Inflammatory macrophage treated with lipopolysaccharide for 1 hour (primary cell): ENCODE data around the gene FZD4.
"Not testable (repeated sequence)": the region's sequence is repeated elsewhere in the genome, so short reads cannot be mapped to it uniquely, and the experiment has no call there.

Experiments used
- DNase-seq, 2 donors: peaks; one replicate each; pipeline ENCODE4 v3.0.0-alpha.2; 2020 to 2022

The FZD4 gene

DNA sequence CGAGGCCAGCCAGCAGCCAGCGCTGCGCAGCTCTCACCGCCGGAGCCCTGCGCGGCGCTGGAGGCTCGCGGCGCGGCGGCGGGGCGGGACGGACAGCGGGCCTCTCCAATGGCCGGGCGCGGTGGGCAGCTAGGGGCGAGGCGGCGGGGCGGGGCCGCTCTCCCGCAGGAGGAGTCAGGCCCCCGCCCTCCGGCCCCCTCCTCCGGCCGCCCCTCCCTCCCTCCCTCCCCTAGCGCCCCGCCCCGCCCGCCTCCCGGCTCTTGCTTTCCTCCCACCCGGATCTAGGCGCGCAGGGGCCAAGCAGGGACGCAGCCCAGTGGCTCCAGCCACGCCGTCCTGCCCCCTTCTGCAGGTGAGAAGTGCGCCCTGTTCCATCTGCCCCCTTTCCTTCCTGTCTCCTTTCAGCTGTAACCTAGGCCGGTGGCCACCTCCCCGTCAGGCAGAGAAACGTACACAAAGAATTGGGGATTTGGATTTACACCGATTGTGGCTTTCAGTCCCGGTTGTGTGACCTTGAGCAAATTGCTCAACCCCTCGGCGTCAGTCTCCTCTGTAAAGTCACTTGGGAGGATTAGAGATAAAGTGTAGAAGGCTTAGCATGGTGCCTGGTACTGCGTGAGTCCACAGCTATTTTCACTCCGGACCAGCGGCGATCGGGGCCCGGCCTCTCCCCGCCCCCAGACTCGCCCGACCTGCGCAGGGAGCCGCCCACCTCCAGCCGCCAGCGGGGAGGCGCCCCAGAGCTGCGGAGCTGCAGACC lies at the start of gene FZD4:
Gene FZD4 (minus strand): TSS at position 35 of the 760 bp plus-strand sequence. CDS start 310 bp downstream, outside the sequence.
- peak; percentile 70 to 80 for DNase-seq

DNA sequence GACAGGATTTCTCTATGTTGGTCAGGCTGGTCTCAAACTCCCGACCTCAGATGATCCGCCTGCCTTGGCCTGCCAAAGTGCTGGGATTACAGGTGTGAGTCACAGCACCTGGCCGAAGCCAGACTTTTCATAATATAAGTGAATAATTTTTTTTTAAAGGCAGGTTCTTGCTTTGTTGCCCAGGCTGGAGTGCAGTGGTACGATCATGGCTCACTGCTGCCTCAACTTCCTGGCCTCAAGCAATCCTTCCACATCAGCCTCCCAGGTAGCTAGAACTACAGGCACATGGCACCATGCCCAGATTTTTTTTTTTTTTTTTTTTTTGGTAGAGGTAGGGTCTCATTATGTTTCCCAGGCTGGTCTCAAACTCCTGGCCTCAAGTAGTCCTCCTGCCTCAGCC lies 49.1 kb upstream of the FZD4 start:
- DNase-seq = not testable (repeated sequence)

DNA sequence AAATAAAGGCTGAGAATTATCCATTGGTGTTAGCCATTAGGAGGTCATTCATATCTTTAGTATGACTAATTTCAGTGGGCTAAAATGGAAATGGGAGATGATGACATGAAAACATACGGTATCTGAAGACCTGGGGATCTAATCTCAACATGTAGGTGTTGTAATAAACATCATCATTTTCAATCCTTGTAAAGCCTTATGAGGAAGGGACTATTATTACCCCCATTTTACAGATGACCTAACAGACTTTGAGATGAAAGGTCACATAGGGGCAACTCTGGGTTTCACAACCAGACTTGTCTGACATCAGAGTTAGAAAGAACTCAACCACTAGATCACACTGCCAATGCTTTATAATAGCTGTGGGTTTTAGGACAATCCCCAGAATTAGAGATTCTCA lies 47.7 kb upstream of the FZD4 start:
- DNase-seq = no peak

GRCh38 chr11:86999859-87000753 lies 44.9 kb upstream of the FZD4 start:
- no peak for DNase-seq

DNA sequence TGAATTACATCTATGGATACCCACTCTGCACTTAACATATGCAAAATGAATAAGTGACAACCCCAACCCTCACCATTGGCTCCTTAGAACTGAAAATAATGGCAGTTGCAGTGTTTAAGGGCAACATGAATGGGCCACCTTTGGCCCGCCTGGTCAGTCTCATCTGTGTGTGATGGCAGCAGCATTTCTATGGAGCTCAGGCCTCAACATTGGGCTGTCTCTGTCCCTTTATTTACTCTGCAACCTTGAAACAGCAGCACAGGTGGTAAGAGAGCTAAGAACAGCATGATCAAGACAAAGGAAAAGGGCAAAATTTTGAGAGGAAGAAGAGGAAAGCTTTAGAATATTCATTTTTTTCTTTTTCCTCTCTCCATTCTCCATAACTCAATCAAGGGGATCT lies 44.2 kb upstream of the FZD4 start:
- DNase-seq = no peak

GRCh38 chr11:86996953-86997570 lies 41.9 kb upstream of the FZD4 start:
- no peak for DNase-seq

GRCh38 chr11:86993031-86993430 lies 37.8 kb upstream of the FZD4 start:
- no peak for DNase-seq

- not testable (repeated sequence) for DNase-seq
These were observed 37.1 kb upstream of the FZD4 start for GRCh38 chr11:86992340-86992739.

DNA sequence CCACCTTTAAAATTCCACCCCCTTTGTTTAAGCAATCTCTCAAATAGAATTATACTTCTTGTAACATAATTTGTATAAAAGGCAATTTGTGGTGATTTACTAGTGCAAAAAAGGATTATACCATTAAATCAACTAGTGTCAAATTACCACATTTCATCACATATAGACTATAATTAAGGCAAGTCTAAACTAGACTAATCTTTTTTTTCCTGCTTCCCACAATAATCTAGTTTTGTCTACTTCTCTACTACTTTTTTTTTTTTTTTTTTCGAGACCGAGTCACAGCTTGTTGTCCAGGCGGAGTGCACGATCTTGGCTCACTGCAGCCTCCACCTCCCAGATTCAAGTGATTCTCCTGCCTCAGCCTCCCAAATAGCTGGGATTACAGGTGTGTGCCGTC lies 36.1 kb upstream of the FZD4 start:
- DNase-seq = no peak

GRCh38 chr11:86990515-86990914 lies 35.3 kb upstream of the FZD4 start:
- DNase-seq = no peak

- DNase-seq = no peak
These were observed 34.8 kb upstream of the FZD4 start for GRCh38 chr11:86990031-86990430.

DNA sequence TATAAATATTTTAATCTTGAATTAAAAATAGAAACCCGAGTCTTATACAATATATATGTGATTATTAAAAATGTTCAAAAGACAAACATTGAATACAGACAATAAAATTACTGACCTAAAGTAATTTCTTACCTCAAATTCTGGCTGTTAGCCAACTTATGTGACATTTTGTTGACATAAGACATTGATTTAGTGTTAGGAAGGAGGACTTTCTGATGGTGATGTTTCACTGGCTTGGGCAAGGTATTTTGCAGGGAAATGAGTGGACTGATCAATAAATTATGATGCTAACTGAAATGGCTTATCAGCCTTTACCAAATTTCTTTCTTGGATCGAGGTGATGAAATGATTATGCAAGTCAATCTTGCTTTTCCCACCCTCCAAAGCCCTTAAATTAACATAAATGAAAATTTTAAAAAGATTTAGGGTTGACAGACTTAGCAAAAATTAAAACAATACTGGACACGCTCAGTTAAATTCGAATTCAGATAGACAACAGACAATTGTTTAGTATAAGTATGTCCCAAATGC lies 33.2 kb upstream of the FZD4 start:
- no peak for DNase-seq

- DNase-seq = no peak
These were observed 32.5 kb upstream of the FZD4 start for GRCh38 chr11:86987679-86988078.

GRCh38 chr11:86984701-86985100 lies 29.5 kb upstream of the FZD4 start:
- DNase-seq = no peak

DNA sequence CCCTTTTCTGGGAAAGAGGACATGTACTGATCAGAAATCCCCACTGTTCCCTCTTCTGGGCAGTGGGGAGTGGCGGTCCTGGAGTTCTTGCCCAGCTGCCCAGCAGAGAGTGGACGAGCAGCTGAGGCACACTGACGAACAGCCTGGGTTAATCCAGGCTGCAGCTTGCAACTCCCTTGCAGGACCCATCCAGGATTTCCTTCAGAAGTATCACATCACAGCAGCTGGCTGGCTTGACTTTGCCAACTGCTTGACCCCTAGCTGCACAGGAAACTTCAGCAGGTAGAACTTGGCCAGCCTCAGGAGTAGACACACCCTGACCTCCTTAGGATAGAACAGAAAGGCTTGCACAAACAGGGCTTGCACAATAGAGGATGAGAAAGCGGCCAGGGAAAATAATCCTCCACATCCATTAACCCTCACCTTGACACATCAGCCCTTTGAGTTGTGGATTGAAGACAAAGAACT lies 27.9 kb upstream of the FZD4 start:
- DNase-seq = no peak

- no peak for DNase-seq
These were observed 26.8 kb upstream of the FZD4 start for GRCh38 chr11:86981777-86982540.

DNA sequence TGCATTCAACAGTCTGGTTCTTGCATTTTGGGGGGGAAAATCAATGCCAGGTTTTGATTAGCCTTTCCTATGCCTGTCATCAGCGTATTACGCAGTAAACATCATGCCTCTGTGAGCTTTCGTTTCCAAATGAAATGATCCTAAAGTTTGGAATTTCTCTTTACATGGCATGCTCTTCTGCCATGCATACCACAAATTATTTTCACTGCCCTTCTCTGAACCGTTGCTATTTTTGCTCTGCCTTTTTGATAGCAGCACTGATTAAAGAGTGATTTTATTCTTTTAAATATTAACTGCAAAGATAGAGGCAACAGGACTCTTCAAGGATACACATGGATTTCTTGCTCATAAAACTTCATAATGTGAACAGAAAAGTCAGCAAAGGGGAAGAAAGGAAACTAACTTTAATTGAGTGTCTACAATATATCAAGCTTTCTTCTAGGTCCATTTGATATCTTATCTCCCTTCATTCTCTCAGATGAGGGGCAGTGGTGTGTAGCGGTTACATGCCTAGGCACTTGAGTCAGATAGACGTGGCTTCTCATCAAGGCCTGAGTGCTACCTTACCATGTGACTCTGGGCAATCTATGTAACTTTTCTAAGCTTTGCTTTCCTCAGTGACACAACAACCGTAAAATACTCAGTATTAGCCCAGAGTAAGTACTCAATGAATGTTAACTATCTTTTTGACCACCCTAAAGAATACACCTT lies 25.0 kb upstream of the FZD4 start:
- DNase-seq = no peak

- peak; percentile 15 to 28 for DNase-seq
These were observed 23.8 kb upstream of the FZD4 start for GRCh38 chr11:86978756-86979608.

GRCh38 chr11:86978247-86978646 lies 23.1 kb upstream of the FZD4 start:
- DNase-seq = peak; percentile 6 to 51

DNA sequence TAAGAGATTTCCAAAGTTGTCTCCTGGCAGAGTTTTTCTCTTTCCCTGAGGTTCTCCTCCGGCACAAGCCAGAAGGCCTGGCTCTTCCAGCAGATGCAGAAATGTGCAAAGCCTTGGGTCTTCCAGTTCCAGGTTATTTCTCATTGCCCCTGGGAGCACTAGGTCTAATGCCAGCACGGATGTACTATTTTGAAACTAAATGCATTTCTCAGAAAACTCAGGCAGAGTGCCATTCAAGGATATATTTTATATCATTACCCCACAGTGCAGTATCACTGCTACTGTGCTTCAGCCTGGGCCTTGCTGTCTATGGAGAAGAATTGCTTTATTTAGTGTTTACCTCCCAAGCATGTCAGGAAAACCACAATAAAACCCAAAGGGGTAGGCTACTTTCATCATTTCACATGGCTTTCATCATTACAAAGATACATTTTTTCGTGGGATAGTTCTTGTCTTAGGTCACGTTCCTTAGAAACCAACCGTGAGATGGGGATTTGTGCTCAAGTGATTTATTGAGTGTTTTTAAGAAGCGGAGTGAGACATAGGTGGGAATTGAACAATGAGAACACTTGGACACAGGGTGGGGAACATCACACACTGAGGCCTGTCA lies 22.4 kb upstream of the FZD4 start:
- no peak for DNase-seq
